SK-N-SH treated with all-trans-retinoic acid at 6 μM for 48 hours (cell line): ENCODE data around the gene CGREF1.

Experiments used
- ATAC-seq: fragments of 200-7000 bp; cut with Tn5 transposase; 3 replicates; pipeline ENCODE4 v1.9.1; 2020; ENCODE audit warnings: mild to moderate bottlenecking, moderate library complexity
- ARNTL ChIP-seq: fragments of 450-650 bp; formaldehyde crosslinking; IDR thresholded peaks from 2 replicates; pipeline ENCODE4 v1.5.0; 2020; ENCODE audit warnings: low read depth, mild to moderate bottlenecking, moderate library complexity, borderline replicate concordance
- BACH2 ChIP-seq: fragments of 250-450 bp; sonication (Bioruptor Pico); IDR thresholded peaks from 2 replicates; pipeline ENCODE4 v1.9.0; 2021; ENCODE audit warnings: mild to moderate bottlenecking, borderline replicate concordance
- CREB5 ChIP-seq: fragments of 250-450 bp; sonication (Bioruptor Pico); IDR thresholded peaks from 2 replicates; pipeline ENCODE4 v1.5.1; 2020; ENCODE audit warnings: low read depth, mild to moderate bottlenecking, moderate library complexity
- CSDC2 ChIP-seq: fragments of 250-450 bp; sonication (Bioruptor Pico); IDR thresholded peaks from 2 replicates; pipeline ENCODE4 v1.5.0; 2020; ENCODE audit warnings: mild to moderate bottlenecking, moderate library complexity
- CSRNP3 ChIP-seq: fragments of 250-450 bp; sonication (Bioruptor Pico); IDR thresholded peaks from 2 replicates; pipeline ENCODE4 v1.5.1; 2021; ENCODE audit warnings: mild to moderate bottlenecking, moderate library complexity
- ESRRG ChIP-seq: fragments of 250-450 bp; sonication (Bioruptor Pico); IDR thresholded peaks from 2 replicates; pipeline ENCODE4 v1.6.1; 2021; ENCODE audit warnings: mild to moderate bottlenecking
- GLIS3 ChIP-seq: fragments of 250-450 bp; sonication (Bioruptor Pico); IDR thresholded peaks from 2 replicates; pipeline ENCODE4 v1.5.0; 2020; ENCODE audit warnings: mild to moderate bottlenecking, moderate library complexity
- ISL1 ChIP-seq: fragments of 250-450 bp; sonication (Bioruptor Pico); IDR thresholded peaks from 2 replicates; pipeline ENCODE4 v2.1.2; 2022; ENCODE audit warnings: mild to moderate bottlenecking, moderate library complexity
- OSR1 ChIP-seq: fragments of 250-450 bp; sonication (Bioruptor Pico); IDR thresholded peaks from 2 replicates; pipeline ENCODE4 v1.8.0; 2022; ENCODE audit warnings: moderate library complexity, mild to moderate bottlenecking, inconsistent platforms
- PATZ1 ChIP-seq: fragments of 250-450 bp; sonication (Bioruptor Pico); IDR thresholded peaks from 2 replicates; pipeline ENCODE4 v1.8.0; 2020; ENCODE audit warnings: mild to moderate bottlenecking, moderate library complexity, borderline replicate concordance
- POU6F1 ChIP-seq: fragments of 250-450 bp; sonication (Bioruptor Pico); IDR thresholded peaks from 2 replicates; pipeline ENCODE4 v1.8.0; 2021; ENCODE audit warnings: low read depth, mild to moderate bottlenecking, moderate library complexity, borderline replicate concordance
- PPARA ChIP-seq: fragments of 250-450 bp; sonication (Bioruptor Pico); IDR thresholded peaks from 2 replicates; pipeline ENCODE4 v1.5.0; 2020; ENCODE audit warnings: mild to moderate bottlenecking, borderline replicate concordance
- RARB ChIP-seq: fragments of 250-450 bp; sonication (Bioruptor Pico); IDR thresholded peaks from 2 replicates; pipeline ENCODE4 v1.8.0; 2021; ENCODE audit warnings: mild to moderate bottlenecking, moderate library complexity
- SNAI2 ChIP-seq: fragments of 250-450 bp; sonication (Bioruptor Pico); IDR thresholded peaks from 2 replicates; pipeline ENCODE4 v1.5.0; 2020; ENCODE audit warnings: mild to moderate bottlenecking, moderate library complexity
- TCF4 ChIP-seq: fragments of 250-450 bp; sonication (Bioruptor Pico); IDR thresholded peaks from 2 replicates; pipeline ENCODE4 v1.8.0; 2021; ENCODE audit warnings: mild to moderate bottlenecking, moderate library complexity, borderline replicate concordance
- TOX ChIP-seq: fragments of 250-450 bp; sonication (Bioruptor Pico); IDR thresholded peaks from 2 replicates; pipeline ENCODE4 v1.8.0; 2021; ENCODE audit warnings: mild to moderate bottlenecking, moderate library complexity, borderline replicate concordance
- TSHZ2 ChIP-seq: fragments of 250-450 bp; sonication (Bioruptor Pico); IDR thresholded peaks from 2 replicates; pipeline ENCODE4 v1.5.0; 2020; ENCODE audit warnings: mild to moderate bottlenecking, moderate library complexity
- ZFP3 ChIP-seq: fragments of 250-450 bp; sonication (Bioruptor Pico); IDR thresholded peaks from 2 replicates; pipeline ENCODE4 v1.5.0; 2020; ENCODE audit warnings: mild to moderate bottlenecking, moderate library complexity
- ZFP30 ChIP-seq: fragments of 450-650 bp; formaldehyde crosslinking; IDR thresholded peaks from 2 replicates; pipeline ENCODE4 v1.5.0; 2022; ENCODE audit warnings: mild to moderate bottlenecking, moderate library complexity
- ZNF565 ChIP-seq: fragments of 450-650 bp; formaldehyde crosslinking; conservative IDR thresholded peaks from 2 replicates; pipeline ENCODE4 v1.5.0; 2020; ENCODE audit warnings: low read depth, mild to moderate bottlenecking, moderate library complexity
- ZNF70 ChIP-seq: fragments of 450-650 bp; formaldehyde crosslinking; IDR thresholded peaks from 2 replicates; pipeline ENCODE4 v1.5.0; 2020; ENCODE audit warnings: mild to moderate bottlenecking, moderate library complexity
- ZNF8 ChIP-seq: fragments of 450-650 bp; formaldehyde crosslinking; IDR thresholded peaks from 2 replicates; pipeline ENCODE4 v1.5.0; 2020; ENCODE audit warnings: mild to moderate bottlenecking, moderate library complexity

Gene CGREF1

GRCh38 chr2:27138111-27138510 lies 19.2 kb upstream of the CGREF1 start:
- TF ChIP-seq ZNF565: no peak
- TF ChIP-seq TOX: no peak
- TF ChIP-seq CSRNP3 (CRISPR knock-in tag): no peak

GRCh38 chr2:27137322-27137935 lies 18.5 kb upstream of the CGREF1 start:
- no peak for TF ChIP-seq ARNTL
- TF ChIP-seq TSHZ2 (CRISPR knock-in tag): no peak
- TF ChIP-seq ZNF70 (CRISPR knock-in tag): no peak
- TF ChIP-seq ZNF565: no peak
- no peak for TF ChIP-seq PATZ1 (CRISPR knock-in tag)
- TF ChIP-seq ZFP3 (CRISPR knock-in tag): no peak
- no peak for TF ChIP-seq CREB5
- no peak for ATAC-seq

More at GRCh38 chr2:27138111-27138510, 19.2 kb upstream of the CGREF1 start:
- no peak for ATAC-seq

GRCh38 chr2:27136751-27137150 lies 17.8 kb upstream of the CGREF1 start:
- no peak for ATAC-seq

More at GRCh38 chr2:27136751-27137150, 17.8 kb upstream of the CGREF1 start:
- TF ChIP-seq ZFP3 (CRISPR knock-in tag) (no peak), ISL1 (no peak), RARB (no peak), POU6F1 (no peak), CREB5 (no peak), ESRRG (CRISPR knock-in tag) (no peak), PPARA (CRISPR knock-in tag) (no peak), CSDC2 (CRISPR knock-in tag) (no peak), SNAI2 (CRISPR knock-in tag) (no peak), ZNF8 (no peak), CSRNP3 (CRISPR knock-in tag) (no peak), ZNF70 (CRISPR knock-in tag) (no peak), GLIS3 (CRISPR knock-in tag) (no peak), BACH2 (CRISPR knock-in tag) (no peak), ARNTL (no peak), ZFP30 (no peak), PATZ1 (CRISPR knock-in tag) (no peak), ZNF565 (no peak), TCF4 (no peak), OSR1 (no peak)
